ENCODE measurements around the gene HERPUD2.

GRCh38 chr7:35700865-35701264, 5.9 kb upstream of the HERPUD2 start:
- no peak for TF ChIP-seq CTCF (IDR thresholded peaks at IDR 0.05)
- TF ChIP-seq EP300 (IDR thresholded peaks at IDR 0.05), result no peak
- no peak for TF ChIP-seq POLR2A (IDR thresholded peaks at IDR 0.05)
